Islet precursor cell (in vitro differentiated cells): ENCODE measurements around the gene EFCAB14.
"Not testable (repeated sequence)": the region's sequence is repeated elsewhere in the genome, so short reads cannot be mapped to it uniquely, and the experiment has no call there.

Experiments used
- DNase-seq: peaks from one replicate; pipeline ENCODE4 v3.0.0-alpha.2; 2018

EFCAB14 gene

GRCh38 chr1:46652321-46653100 is 66.4 kb downstream of the EFCAB14 start:
- DNase-seq: no peak

- not testable (repeated sequence) for DNase-seq
These were observed 67.8 kb downstream of the EFCAB14 start for GRCh38 chr1:46651152-46651551.

- DNase-seq: no peak
These were observed 68.4 kb downstream of the EFCAB14 start for GRCh38 chr1:46650491-46650890.

GRCh38 chr1:46649764-46650163 is 69.2 kb downstream of the EFCAB14 start:
- no peak for DNase-seq

- no peak for DNase-seq
These were observed 71.3 kb downstream of the EFCAB14 start for GRCh38 chr1:46647611-46648010.

- DNase-seq: no peak
These were observed 72.1 kb downstream of the EFCAB14 start for GRCh38 chr1:46646844-46647243.

- DNase-seq: no peak
These were observed 72.6 kb downstream of the EFCAB14 start for GRCh38 chr1:46646331-46646730.

GRCh38 chr1:46645815-46646214 is 73.1 kb downstream of the EFCAB14 start:
- DNase-seq: no peak

GRCh38 chr1:46643368-46643775 is 75.5 kb downstream of the EFCAB14 start:
- DNase-seq: no peak

GRCh38 chr1:46642115-46642680 is 76.7 kb downstream of the EFCAB14 start:
- DNase-seq: no peak

- no peak for DNase-seq
These were observed 79.4 kb downstream of the EFCAB14 start for GRCh38 chr1:46639547-46639946.

- DNase-seq: no peak
These were observed 80.0 kb downstream of the EFCAB14 start for GRCh38 chr1:46638921-46639320.

GRCh38 chr1:46637444-46638083 is 81.3 kb downstream of the EFCAB14 start:
- DNase-seq: no peak

GRCh38 chr1:46635205-46635604 is 83.7 kb downstream of the EFCAB14 start:
- DNase-seq: no peak

GRCh38 chr1:46630719-46631118 is 88.2 kb downstream of the EFCAB14 start:
- DNase-seq: no peak
